Trophoblast cell (in vitro differentiated cells and primary cell): ENCODE results near the gene PLEKHG3.

Source experiments
- DNase-seq, 2 donors: peaks; one replicate each; pipeline ENCODE4 v3.0.0-alpha.2; 2016
- H2AFZ ChIP-seq: 2 replicates; pipeline ENCODE4 v1.6.1; 2013; ENCODE audit warnings: low read length, moderate library complexity, mild to moderate bottlenecking; ENCODE audit not compliant: insufficient read depth, poor library complexity
- H2AK5ac ChIP-seq: 2 replicates; pipeline ENCODE4 v1.6.1; 2013; ENCODE audit warnings: mild to moderate bottlenecking, low read length
- H2BK120ac ChIP-seq: 2 replicates; pipeline ENCODE4 v1.6.1; 2013; ENCODE audit warnings: low read length, mild to moderate bottlenecking, moderate library complexity; ENCODE audit not compliant: insufficient read depth, poor library complexity
- H2BK12ac ChIP-seq: 2 replicates; pipeline ENCODE4 v1.6.1; 2013; ENCODE audit warnings: mild to moderate bottlenecking, low read length, moderate library complexity
- H2BK5ac ChIP-seq: 2 replicates; pipeline ENCODE4 v1.6.1; 2013; ENCODE audit warnings: low read length, low read depth, moderate library complexity, mild to moderate bottlenecking; ENCODE audit not compliant: poor library complexity
- H3K14ac ChIP-seq: 2 replicates; pipeline ENCODE4 v1.6.1; 2013; ENCODE audit warnings: mild to moderate bottlenecking, low read length
- H3K18ac ChIP-seq: 2 replicates; pipeline ENCODE4 v1.6.1; 2013; ENCODE audit warnings: mild to moderate bottlenecking, low read length
- H3K23ac ChIP-seq: 2 replicates; pipeline ENCODE4 v1.6.1; 2013; ENCODE audit warnings: low read length
- H3K27ac ChIP-seq: 2 replicates; pipeline ENCODE4 v1.5.1; 2013; ENCODE audit warnings: low read depth, mild to moderate bottlenecking, inconsistent platforms, low read length, moderate library complexity
- H3K27me3 ChIP-seq: 2 replicates; pipeline ENCODE4 v1.6.1; 2013; ENCODE audit warnings: inconsistent platforms, mild to moderate bottlenecking, low read length, moderate library complexity; ENCODE audit not compliant: insufficient read depth
- H3K36me3 ChIP-seq, 2 experiments: 1 replicate in 1 of 2; 2 replicates in 1 of 2; pipeline ENCODE4 v1.6.1; 2013; ENCODE audit warnings: low read length in 2 of 2, mild to moderate bottlenecking in 2 of 2, moderate library complexity in 1 of 2; ENCODE audit not compliant: insufficient read depth in 2 of 2, control insufficient read depth in 1 of 2
- H3K4ac ChIP-seq: 2 replicates; pipeline ENCODE4 v1.6.1; 2013; ENCODE audit warnings: low read depth, mild to moderate bottlenecking, low read length, moderate library complexity
- H3K4me1 ChIP-seq, 2 experiments: 1 replicate in 1 of 2; 2 replicates in 1 of 2; pipeline ENCODE4 v1.6.1; 2013; ENCODE audit warnings: low read length in 2 of 2, mild to moderate bottlenecking in 2 of 2, moderate library complexity in 1 of 2; ENCODE audit not compliant: insufficient read depth in 2 of 2, control insufficient read depth in 1 of 2
- H3K4me2 ChIP-seq: 2 replicates; pipeline ENCODE4 v1.6.1; 2013; ENCODE audit warnings: inconsistent platforms, mild to moderate bottlenecking, low read length, moderate library complexity
- H3K4me3 ChIP-seq: 2 replicates; pipeline ENCODE4 v1.5.1; 2013; ENCODE audit warnings: mild to moderate bottlenecking, low read depth, low read length, inconsistent platforms
- H3K79me1 ChIP-seq: one replicate; pipeline ENCODE4 v1.6.1; 2013; ENCODE audit warnings: low read length
- H3K79me2 ChIP-seq: 2 replicates; pipeline ENCODE4 v1.6.1; 2013; ENCODE audit warnings: low read length, mild to moderate bottlenecking; ENCODE audit not compliant: control insufficient read depth, insufficient read depth, poor library complexity
- H3K9ac ChIP-seq: 2 replicates; pipeline ENCODE4 v1.6.1; 2013; ENCODE audit warnings: mild to moderate bottlenecking, low read length
- H3K9me3 ChIP-seq: 2 replicates; pipeline ENCODE4 v1.6.1; 2013; ENCODE audit warnings: low read depth, mild to moderate bottlenecking, control low read depth, inconsistent platforms, low read length; ENCODE audit not compliant: insufficient read depth
- H4K12ac ChIP-seq: 2 replicates; pipeline ENCODE4 v1.6.1; 2013; ENCODE audit warnings: low read depth, mild to moderate bottlenecking, low read length, moderate library complexity
- H4K8ac ChIP-seq: 2 replicates; pipeline ENCODE4 v1.6.1; 2013; ENCODE audit warnings: low read depth, mild to moderate bottlenecking, low read length, moderate library complexity
- H4K91ac ChIP-seq: one replicate; pipeline ENCODE4 v1.6.1; 2013; ENCODE audit warnings: low read depth, mild to moderate bottlenecking, low read length, moderate library complexity
- WGBS: extraction: QIAGEN DNeasy Blood & Tissue Kit; methylation state at CpG from one replicate; pipeline ENCODE4 v1.1.7; 2013; ENCODE audit warnings: missing lambda C conversion rate; ENCODE audit not compliant: insufficient read length, insufficient coverage; ENCODE audit errors: extremely low coverage; 5-methylcytosine and 5-hydroxymethylcytosine counted together

Gene PLEKHG3

GRCh38 chr14:64676410-64677008 is 27.7 kb upstream of the PLEKHG3 start:
- H3K4ac ChIP-seq: no peak overlapping the region
- H3K79me2 ChIP-seq: peaks cover 2% of the 10 kb centered on the region
- WGBS: no CpG with 5 or more reads among the region's 3 CpGs
- H3K4me3 ChIP-seq: no peak overlapping the region
- no peak overlapping the region for H2BK120ac ChIP-seq
- H3K27me3 ChIP-seq: no peaks in the 10 kb centered on the region
- H4K8ac ChIP-seq: no peak overlapping the region
- no peak overlapping the region for H2BK5ac ChIP-seq
- H3K18ac ChIP-seq: no peak overlapping the region
- no peak overlapping the region for H2AFZ ChIP-seq
- no peak overlapping the region for H3K9ac ChIP-seq
- DNase-seq: no peak
- no peak overlapping the region for H3K4me2 ChIP-seq
- H2BK12ac ChIP-seq: no peak overlapping the region
- peaks cover 4 to 6% of the 10 kb centered on the region in 2 experiments for H3K4me1 ChIP-seq
- no peak overlapping the region for H3K14ac ChIP-seq
- H3K79me1 ChIP-seq: peaks cover 4% of the 10 kb centered on the region
- no peak overlapping the region for H2AK5ac ChIP-seq
- peak overlapping the region; percentile 45 for H4K91ac ChIP-seq
- H3K9me3 ChIP-seq: no peaks in the 10 kb centered on the region
- H3K27ac ChIP-seq: no peak overlapping the region
- H3K23ac ChIP-seq: no peak overlapping the region
- H4K12ac ChIP-seq: no peak overlapping the region
- no peaks in the 10 kb centered on the region for H3K36me3 ChIP-seq

GRCh38 chr14:64680013-64680713 is 24.1 kb upstream of the PLEKHG3 start:
- Histone ChIP-seq H3K79me1 (peaks cover 8% of the 10 kb centered on the region), H3K4me3 (no peak overlapping the region), H4K12ac (no peak overlapping the region), H3K18ac (peak overlapping the region; percentile 14), H4K8ac (no peak overlapping the region), H3K14ac (peak overlapping the region; percentile 12), H3K4me2 (no peak overlapping the region), H3K79me2 (peaks cover 2% of the 10 kb centered on the region), H2BK5ac (no peak overlapping the region), H2AFZ (peak overlapping the region; percentile 24), H2BK12ac (peak overlapping the region; percentile 13), H3K23ac (no peak overlapping the region), H3K27ac (no peak overlapping the region), H3K4ac (no peak overlapping the region), H4K91ac (peak overlapping the region; percentile 34), H3K27me3 (no peaks in the 10 kb centered on the region), H3K9ac (no peak overlapping the region), H3K4me1 (peaks cover 3 to 5% of the 10 kb centered on the region in 2 experiments), H2AK5ac (no peak overlapping the region), H3K36me3 (no peaks in the 10 kb centered on the region), H2BK120ac (peak overlapping the region; percentile 5), H3K9me3 (no peaks in the 10 kb centered on the region)
- DNase-seq: no peak
- no CpG with 5 or more reads among the region's 10 CpGs for WGBS

- Histone ChIP-seq H3K79me1 (peaks cover 8% of the 10 kb centered on the region), H3K79me2 (peaks cover 2% of the 10 kb centered on the region), H3K4me3 (no peak overlapping the region), H2BK5ac (no peak overlapping the region), H4K8ac (no peak overlapping the region), H3K9ac (no peak overlapping the region), H3K36me3 (no peaks in the 10 kb centered on the region), H3K9me3 (no peaks in the 10 kb centered on the region), H3K4ac (no peak overlapping the region), H2AFZ (peak overlapping the region; percentile 24), H3K4me2 (no peak overlapping the region), H4K91ac (peak overlapping the region; percentile 34), H3K14ac (no peak overlapping the region), H3K23ac (no peak overlapping the region), H4K12ac (no peak overlapping the region), H3K4me1 (peaks cover 3 to 5% of the 10 kb centered on the region in 2 experiments), H2BK120ac (no peak overlapping the region), H2BK12ac (no peak overlapping the region), H3K27me3 (no peaks in the 10 kb centered on the region), H3K27ac (no peak overlapping the region), H2AK5ac (no peak overlapping the region), H3K18ac (no peak overlapping the region)
- no peak for DNase-seq
- no CpG with 5 or more reads among the region's 3 CpGs for WGBS
Measured at GRCh38 chr14:64680714-64681065, 23.5 kb upstream of the PLEKHG3 start.

- Histone ChIP-seq H2AK5ac (peak overlapping the region; percentile 28), H2BK12ac (peak overlapping the region; percentile 5), H3K79me2 (peaks cover 2% of the 10 kb centered on the region), H2BK5ac (no peak overlapping the region), H3K4me3 (no peak overlapping the region), H3K4me1 (peaks cover 3 to 5% of the 10 kb centered on the region in 2 experiments), H4K91ac (peak overlapping the region; percentile 54), H3K9me3 (no peaks in the 10 kb centered on the region), H2AFZ (no peak overlapping the region), H3K23ac (no peak overlapping the region), H4K12ac (no peak overlapping the region), H3K9ac (no peak overlapping the region), H3K14ac (no peak overlapping the region), H3K27ac (no peak overlapping the region), H2BK120ac (peak overlapping the region; percentile 8), H4K8ac (peak overlapping the region; percentile 7), H3K36me3 (no peaks in the 10 kb centered on the region), H3K27me3 (no peaks in the 10 kb centered on the region), H3K4me2 (no peak overlapping the region), H3K18ac (peak overlapping the region; percentile 22), H3K79me1 (peaks cover 8% of the 10 kb centered on the region), H3K4ac (no peak overlapping the region)
- no peak for DNase-seq
- WGBS: no CpG with 5 or more reads among the region's 15 CpGs
Measured at GRCh38 chr14:64681796-64682710, 22.2 kb upstream of the PLEKHG3 start.
